HS-5 (cell line): ENCODE measurements around the gene SPATA3.

Experiments used
- DNase-seq: peaks from one replicate; pipeline ENCODE4 v3.0.0-alpha.2; 2012; ENCODE audit warnings: low read depth

The SPATA3 gene

DNA sequence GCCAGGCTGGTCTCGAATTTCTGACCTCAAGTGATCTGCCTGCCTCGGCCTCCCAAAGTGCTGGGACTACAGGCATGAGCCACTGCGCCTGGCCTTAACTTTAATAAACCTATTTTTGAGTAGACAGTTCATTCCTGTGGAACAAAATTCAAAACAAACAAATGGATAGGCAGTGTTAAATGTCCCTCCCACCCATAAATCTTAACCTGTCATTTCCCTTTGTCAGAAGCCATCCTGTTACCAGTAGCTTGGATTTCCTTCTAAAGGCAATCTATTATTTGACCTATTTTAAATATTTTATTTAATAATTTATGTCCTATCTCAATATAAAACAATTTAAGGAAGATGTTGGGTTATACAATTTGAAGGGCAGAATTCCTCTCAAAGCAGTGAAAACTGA lies 34.8 kb downstream of the SPATA3 start:
- DNase-seq: no peak

- DNase-seq: no peak
Measured at GRCh38 chr2:231032575-231033140, 36.7 kb downstream of the SPATA3 start.

GRCh38 chr2:231033147-231034132 lies 37.5 kb downstream of the SPATA3 start:
- no peak for DNase-seq

DNA sequence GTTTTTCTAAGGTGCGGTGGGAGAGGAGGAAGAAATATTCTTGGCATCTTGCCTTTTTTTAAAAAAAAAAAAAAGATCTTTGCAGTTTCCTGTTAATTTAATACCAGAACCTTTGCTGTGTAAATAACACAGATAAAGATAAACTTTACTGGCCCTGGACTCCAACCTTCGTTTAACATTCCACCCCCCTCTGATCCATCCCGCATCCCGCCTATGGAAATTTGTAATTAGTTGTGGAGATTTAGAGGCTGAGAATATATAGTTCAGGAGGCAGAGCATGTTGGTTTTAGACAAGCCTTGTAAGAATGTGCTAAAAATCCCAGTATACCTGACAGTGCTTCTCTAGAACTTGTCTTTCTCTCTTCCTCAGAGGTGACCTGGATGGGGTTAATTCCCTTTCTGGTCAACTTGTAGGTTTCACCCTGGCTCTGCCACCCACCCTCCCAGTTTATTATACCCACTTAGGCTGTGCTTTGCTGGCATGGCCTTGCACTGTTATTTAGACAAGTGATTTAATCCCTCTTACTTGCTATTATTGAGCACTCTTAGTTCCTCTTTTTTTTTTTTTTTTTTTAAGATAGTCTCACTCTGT lies 38.5 kb downstream of the SPATA3 start:
- no peak for DNase-seq

- DNase-seq: no peak
Measured at GRCh38 chr2:231036131-231036530, 40.2 kb downstream of the SPATA3 start.

DNA sequence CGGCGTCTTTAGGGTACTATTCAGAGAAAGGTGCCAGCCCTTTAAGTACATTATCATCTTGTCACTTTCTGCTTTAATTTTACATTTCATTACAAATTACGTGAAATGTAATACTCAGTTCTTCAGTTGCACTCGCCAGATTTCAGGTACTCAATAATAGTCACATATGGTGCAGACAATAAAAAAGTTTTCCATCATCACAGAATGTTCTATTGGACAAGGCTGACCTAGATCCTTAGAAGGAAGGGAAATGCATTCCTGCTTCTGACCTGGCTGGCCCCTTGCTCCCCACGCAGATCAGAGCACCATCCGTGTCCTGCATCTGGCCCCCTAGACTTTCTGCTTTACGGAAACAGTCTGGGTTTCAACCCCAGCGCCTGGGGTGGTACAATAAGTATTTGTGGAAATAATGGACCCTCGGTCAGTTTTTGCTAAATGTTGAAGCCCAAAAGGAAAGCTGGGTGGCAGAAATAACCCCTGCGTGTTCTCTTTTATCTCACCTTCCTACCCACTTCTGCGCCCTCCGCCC lies 40.7 kb downstream of the SPATA3 start:
- DNase-seq: no peak

GRCh38 chr2:231037202-231037730 lies 41.3 kb downstream of the SPATA3 start, which contains the start of gene C2orf72:
Gene C2orf72 (plus strand): TSS chr2:231037523. CDS start chr2:231037566, 43 bp downstream.
- DNase-seq: no peak

GRCh38 chr2:231037731-231038482 lies 42.0 kb downstream of the SPATA3 start:
- DNase-seq: no peak

DNA sequence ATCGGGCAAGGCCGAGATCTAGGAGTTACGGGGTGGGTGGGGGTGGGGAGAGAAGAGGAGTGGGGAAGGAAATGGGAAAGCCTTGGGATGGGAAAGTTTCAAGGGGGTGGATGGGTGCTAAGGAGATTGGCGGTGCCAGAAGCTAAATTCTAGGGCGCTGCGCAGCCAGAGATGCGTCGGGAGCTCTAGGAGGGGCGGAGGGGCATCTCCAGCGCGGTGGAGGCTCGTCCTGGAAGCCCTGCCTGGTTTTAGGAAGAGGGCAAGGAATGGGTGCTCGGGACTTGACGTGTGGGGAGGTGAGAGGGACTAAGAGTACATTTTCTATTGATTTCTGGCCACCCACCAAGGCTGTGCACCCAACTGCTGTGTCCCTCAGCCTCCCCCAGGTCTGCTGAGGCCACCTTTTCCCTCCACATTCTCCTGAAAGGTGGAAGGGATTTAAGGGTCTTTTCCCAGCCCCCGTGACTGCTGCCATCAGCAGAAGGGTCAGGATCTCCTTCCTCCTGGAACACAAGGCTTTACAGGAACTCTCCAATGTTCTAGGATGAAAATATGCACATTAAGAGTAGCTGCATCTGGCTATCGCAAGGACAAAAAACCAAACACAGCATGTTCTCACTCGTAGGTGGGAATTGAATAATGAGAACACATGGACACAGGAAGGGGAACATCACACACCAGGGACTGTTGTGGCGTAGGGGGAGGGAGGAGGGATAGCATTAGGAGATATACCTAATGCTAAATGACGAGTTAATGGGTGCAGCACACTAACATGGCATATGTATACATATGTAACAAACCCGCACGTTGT lies 42.8 kb downstream of the SPATA3 start:
- DNase-seq: no peak

GRCh38 chr2:231039294-231039664 lies 43.4 kb downstream of the SPATA3 start:
- DNase-seq: no peak

GRCh38 chr2:231039821-231040364 lies 44.0 kb downstream of the SPATA3 start:
- DNase-seq: no peak

GRCh38 chr2:231041061-231041689 lies 45.3 kb downstream of the SPATA3 start:
- DNase-seq: no peak

DNA sequence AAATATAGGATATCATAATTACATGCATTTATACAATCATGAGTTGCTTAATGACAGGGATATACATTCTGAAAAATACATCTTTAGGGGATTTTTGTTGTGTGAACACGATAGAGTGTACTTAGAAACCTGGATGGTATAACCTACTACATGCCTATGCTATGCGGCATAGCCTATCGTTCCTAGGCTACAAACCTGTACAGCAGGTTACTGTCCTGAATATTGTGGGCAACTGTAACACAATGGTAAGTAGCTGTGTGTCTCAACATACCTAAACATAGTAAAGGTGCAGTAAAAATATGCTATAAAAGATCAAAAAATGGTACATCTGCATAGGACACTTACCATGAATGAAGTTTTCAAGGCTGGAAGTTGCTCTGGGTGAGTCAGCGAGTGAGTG lies 47.9 kb downstream of the SPATA3 start:
- DNase-seq: no peak

- DNase-seq: no peak
Measured at GRCh38 chr2:231046916-231047273, 51.0 kb downstream of the SPATA3 start.

- DNase-seq: no peak
Measured at GRCh38 chr2:231047274-231047922, 51.5 kb downstream of the SPATA3 start.

GRCh38 chr2:231047923-231048915 lies 52.3 kb downstream of the SPATA3 start:
- no peak for DNase-seq

DNA sequence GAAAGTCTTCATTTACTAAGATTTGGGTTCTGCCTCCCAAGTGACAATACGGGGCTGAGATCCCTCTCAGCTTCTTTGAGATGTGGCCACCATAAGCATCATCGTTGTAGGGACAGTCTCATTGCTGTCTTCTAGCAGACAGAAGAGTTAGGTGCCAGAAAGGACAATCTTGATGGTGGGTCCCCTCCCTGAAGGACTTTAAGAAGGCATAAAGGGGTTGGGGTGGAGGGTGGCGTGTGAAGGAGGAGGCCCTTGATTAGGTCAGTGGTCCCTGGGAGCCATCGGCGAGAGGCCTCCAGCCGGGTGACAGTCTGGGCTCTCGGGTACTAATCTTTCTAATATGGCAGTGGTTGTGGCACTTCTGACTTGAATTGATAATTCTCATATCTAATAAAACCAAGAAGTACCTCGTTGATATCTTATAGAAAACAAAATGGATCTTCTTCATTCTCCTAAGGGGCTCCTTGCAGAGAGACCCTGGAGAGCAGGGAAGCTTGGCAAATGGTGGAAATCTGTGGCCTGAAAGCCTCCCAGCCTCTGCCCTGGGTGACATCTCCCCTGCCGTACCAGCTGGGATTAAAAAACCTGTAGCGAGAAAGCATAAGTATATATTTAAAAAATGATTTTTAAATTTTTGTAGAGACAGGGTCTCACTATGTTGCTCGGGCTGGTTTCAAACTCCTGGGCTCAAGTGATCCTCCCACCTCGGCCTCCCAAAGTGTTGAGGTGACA lies 53.5 kb downstream of the SPATA3 start:
- no peak for DNase-seq
